Hematopoietic multipotent progenitor cell treated with erythropoietin and hydrocortisone succinate and interleukin-3 and kit ligand, for 4 days (in vitro differentiated cells): ENCODE measurements around the gene UNC13D.
A peak's percentile ranks its signal among the peaks of the same experiment; 100 is the strongest.
"Not testable (repeated sequence)": the region's sequence is repeated elsewhere in the genome, so short reads cannot be mapped to it uniquely, and the experiment has no call there.

Experiments used
- DNase-seq: peaks from one replicate; pipeline ENCODE4 v3.0.0-alpha.2; 2015

Gene UNC13D

DNA sequence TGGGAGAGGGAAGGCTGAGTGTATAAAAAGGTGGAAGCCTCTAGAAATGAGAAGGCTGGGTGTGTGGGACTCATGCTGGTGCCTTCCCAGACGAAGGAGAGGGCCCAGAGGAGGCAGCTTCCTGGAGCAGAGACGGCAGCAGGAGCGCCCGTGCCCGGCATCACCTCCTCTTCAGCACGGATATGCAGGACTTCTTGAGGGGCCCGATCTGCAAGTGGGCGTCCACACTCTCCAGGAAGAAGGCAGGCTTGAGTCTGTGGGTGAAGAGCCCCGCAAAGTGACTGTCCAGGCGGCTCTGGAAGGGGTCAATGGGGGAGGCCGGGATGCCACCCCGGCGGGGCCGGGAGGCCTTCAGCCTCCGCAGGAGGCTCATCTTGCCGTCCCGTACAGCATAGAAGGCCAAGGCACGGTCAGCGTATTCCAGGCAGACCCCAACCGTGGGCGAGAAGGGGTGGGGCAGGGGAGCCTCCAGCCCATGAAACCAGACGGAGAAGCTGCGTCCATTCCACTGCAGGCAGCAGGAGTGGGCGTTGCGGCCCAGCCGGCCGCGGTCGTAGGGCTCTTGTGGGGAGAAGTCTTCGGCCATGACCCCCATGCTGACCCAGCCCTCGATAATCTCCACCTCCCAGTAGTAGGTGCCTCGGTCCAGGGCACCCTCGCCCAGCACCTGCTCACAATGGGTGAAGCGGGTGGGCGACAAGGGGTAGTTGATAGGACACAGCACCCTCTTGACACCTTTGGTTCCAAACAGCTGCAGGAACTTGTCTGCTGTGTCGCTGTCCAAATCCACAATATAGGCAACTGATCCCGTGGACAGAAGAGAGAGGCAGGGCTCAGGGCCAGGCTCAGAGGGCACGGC lies 30.3 kb upstream of the UNC13D start:
- no peak for DNase-seq

DNA sequence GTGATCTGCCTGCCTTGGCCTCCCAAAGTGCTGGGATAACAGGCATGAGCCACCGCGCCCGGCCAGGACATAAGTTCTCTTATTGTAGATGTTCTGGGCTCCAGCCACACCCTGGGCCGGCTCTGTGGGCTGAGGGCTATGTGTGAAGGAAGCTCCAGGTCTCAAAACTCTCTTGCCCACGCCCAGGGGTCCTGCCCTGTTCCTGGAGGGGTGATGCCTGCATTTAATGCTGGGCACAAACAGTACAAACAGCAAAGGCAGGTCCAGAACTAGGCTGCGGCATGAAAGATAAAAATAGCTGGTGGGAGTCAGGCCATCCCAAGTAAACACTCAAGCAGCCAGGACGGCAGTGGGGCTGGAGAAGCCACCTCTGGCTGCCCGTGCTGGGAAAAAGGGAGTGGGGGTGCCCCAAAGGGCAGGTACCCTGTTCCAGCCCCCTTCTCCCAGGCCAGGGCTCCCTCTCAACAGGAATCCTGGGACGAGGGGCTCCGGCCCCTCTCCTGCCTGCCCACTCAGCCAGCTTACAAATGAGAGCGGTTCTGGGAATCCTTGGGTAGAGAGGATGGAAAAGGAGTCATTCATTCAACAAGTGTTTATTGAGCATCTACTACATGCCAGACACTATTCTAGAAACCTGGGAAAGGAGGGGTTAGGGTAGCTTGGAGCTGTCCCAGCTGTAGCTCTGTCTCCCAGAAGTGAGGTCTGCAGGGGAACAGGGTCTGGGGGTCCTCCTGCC lies 29.6 kb upstream of the UNC13D start:
- no peak for DNase-seq

DNA sequence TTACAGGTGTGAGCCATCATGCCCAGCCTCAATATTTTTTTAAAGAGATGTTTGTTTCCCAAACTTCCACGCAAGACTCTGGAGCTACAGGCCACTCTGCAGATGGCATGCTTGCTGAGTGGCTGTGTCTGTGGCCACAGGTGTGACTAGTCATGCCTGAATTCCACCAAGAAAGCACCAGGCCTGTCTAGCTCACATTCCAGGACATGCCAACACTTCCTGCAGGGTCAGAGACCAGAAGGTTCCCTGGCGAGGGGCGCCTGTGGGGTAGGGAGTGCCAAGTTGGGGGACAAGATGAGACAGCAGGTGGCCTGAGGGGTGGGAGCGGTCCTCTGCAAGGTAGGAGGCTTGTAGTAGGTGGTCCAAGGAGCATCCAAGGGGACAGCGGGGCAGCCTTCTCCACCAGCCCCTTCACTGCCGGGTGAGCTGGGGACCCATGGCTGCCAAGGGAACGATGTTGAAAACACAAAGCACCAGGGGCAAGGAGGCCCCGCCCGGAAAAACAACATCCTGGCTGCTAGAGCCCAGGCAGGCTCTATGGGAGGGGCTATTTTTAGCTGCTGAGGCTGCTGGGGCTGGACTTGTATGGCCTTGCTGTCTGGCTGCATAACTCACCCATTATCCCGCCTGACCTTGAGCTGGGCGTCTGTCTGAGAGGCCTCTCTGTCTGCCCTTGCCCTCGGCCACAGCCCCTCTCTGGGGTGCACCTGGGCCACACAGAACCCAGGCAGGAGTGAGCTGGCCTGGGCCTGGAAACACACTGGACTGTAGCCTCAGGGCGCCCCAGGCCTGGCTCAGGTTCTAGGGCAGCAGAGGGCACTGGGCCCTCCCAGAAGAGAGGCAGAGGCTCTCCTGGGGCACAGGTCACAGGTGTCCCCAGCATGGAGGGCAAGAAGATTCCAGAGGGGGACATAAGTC lies 28.5 kb upstream of the UNC13D start:
- peak; percentile 77 for DNase-seq

DNA sequence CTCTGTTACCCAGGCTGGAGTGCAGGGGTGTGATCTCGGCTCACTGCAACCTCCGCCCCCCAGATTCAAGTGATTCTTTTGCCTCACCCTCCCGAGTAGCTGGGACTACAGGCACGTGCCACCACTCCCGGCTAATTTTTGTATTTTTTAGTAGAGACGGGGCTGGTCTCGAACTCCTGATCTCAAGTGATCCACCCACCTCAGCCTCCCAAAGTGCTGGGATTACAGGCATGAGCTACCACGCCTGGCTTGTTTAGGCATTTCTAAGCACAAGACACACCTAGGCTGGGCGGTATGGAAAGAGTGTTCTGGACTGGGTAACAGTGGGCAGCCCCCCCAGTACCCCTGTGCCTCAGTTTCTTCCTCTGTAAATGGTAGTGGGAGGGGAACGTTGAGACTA lies 26.0 kb upstream of the UNC13D start:
- not testable (repeated sequence) for DNase-seq

DNA sequence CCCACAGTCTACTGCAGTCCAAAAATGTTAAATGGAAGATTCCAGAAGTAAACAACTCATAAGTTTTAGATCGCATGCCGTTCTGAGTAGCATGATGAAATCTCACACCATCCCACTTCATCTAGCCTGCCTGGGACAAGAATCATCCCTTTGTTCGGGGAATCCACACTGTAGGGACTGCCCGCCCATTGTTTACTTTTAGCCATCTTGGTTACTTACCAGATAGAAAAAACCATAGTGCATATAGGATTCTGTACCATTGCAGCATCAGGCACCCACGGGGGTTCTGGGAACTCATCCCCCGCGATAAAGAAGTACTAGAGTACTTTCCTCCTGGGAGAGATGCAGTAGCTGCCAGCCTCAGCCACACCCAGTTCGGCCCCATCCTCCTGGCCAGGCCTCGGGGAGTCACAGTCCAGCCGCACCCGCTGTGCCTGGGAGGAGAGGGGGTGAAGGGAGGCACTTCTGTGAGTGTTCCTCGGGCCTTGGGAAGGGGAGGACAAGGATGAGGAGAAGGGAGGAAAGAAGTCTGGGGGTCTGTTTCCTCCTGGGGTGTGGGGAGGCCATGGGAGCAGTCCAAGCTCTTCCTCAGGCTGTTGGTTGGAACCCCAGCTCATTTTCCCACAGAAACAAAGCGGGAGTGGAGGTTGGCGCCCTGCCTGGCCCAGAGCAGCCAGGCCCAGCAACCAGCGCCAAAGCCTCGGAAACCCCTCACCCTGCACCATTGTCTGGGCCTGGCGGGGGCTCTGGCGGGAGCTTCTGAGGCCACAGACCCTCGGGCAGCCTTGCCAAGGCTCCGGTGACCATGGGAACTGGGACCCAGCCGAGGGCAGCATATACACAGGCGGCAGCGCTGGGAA lies 25.3 kb upstream of the UNC13D start:
- DNase-seq = no peak

DNA sequence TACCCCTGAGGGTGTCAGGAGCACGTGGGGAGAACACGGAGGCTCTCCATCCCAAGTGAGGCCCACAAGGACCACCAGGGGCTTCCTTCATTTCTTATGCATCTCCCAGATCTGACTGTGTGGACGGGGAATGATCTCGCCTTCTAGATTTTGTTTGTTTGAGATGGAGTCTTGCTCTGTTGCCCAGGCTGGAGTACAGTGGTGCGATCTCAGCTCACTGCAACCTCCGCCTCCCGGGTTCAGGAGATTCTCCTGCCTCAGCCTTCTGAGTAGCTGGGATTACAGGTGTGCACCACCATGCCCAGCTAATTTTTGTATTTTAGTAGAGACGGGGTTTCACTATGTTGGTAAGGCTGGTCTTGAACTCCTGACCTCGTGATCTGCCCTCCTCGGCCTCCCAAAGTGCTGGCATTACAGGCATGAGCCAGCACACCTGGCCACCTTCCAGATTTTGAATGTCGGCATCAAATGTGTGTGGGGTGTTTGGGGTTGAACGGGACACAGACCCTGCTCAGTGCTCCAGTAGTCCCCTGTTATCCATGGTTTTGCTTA lies 24.6 kb upstream of the UNC13D start:
- DNase-seq = not testable (repeated sequence)

DNA sequence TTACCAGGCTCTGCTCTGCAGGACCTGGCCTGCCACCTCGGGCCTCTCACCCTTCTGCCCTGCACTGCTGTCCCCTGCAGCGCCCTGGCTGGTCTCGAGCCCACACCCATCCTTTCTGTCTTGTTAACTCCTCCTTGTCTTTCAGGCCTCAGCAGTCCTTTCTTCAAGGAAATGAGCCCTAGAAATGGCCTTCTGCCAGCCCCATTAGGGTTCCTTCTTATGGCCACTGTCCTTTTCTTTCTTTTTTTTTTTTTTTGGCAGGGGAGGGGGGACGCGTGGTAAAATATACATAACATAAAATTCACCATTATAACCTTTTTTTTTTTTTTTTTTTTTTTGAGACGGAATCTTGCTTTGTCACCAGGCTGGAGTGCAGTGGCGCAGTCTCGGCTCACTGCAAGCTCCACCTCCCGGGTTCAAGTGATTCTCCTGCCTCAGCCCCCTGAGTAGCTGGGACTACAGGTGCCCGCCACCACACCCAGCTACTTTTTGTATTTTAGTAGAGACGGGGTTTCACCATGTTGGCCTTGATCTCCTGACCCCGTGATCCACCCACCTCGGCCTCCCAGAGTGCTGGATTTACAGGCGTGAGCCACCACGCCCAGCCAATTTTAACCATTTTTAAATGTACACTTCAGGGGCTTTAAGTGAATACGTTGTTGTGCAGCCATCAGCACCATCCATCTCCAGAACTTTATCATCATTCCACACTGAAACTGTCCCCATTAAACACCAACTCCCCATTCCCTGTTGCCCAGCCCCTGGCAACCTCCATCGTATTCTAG lies 21.4 kb upstream of the UNC13D start:
- DNase-seq = not testable (repeated sequence)

DNA sequence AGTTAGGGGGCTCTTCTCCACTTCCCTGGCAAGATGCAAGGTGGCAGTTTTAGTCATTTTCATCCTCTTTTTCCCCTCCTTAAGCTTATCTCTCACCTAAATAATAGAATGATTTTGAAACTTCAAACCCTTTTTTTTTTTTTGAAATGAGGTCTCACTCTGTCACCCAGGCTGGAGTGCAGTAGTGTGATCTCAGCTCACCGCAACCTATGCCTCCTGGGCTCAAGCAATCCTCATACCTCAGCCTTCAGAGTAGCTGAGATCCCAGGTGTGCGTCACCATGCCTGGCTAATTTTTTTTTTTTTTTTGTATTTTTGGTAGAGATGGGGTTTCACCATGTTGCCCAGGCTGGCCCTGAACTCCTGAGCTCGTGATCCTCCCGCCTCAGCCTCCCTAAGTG lies 20.7 kb upstream of the UNC13D start:
- not testable (repeated sequence) for DNase-seq

DNA sequence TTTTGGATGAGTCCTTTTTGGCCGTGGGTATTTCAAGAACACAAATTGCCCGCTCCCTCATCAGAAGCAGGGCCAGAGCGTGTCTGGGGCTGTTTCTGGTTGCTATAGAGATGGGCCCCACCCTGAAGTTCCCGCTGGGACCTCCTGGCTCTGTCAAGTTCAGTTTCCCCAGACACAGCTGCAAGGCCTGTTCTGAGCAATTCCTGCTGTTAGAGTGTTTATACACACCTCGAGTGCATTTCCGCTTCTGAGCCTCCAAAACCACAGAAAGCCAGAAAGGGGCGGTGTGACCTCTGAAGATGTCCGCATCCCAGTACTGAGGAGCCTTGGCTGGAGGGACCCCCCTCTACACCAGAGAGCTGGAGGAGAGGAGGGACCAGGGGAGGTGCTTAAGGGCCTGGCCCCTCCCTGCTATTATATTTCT lies 20.3 kb upstream of the UNC13D start:
- DNase-seq = peak; percentile 81

DNA sequence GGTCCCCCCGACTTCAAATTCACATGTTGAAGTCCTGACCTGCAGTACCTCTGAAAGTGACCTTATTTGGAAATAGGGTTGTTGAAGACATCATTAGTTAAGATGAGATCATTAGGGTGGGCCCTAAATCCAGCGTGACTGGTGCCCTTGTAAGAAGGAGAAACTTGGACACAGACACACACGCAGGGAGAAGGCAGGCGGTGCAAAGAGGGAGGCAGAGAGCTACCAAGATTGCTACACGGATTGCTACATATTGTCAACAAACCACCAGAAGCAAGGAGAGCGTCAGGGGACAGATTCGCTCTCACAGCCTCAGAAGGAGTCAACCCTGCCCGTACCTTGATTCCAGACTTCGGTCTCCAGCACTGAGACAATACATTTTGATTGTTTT lies 17.7 kb upstream of the UNC13D start:
- no peak for DNase-seq

DNA sequence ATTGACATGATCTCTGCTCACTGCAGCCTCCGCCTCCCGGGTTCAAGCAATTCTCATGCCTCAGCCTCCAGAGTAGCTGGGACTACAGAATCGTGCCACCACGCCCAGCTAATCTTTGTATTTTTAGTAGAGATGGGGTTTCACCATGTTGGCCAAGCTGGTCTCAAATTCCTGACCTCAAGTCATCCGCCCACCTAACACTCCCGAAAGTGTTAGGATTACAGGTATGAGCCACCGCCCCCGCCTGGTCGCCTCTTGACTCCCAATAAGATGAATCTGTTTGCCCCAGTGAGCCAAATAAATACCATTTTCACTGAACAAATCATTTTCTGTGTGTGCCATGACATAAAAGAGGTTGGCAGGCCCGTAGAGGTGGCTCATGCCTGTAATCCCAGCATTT lies 15.2 kb upstream of the UNC13D start:
- not testable (repeated sequence) for DNase-seq

DNA sequence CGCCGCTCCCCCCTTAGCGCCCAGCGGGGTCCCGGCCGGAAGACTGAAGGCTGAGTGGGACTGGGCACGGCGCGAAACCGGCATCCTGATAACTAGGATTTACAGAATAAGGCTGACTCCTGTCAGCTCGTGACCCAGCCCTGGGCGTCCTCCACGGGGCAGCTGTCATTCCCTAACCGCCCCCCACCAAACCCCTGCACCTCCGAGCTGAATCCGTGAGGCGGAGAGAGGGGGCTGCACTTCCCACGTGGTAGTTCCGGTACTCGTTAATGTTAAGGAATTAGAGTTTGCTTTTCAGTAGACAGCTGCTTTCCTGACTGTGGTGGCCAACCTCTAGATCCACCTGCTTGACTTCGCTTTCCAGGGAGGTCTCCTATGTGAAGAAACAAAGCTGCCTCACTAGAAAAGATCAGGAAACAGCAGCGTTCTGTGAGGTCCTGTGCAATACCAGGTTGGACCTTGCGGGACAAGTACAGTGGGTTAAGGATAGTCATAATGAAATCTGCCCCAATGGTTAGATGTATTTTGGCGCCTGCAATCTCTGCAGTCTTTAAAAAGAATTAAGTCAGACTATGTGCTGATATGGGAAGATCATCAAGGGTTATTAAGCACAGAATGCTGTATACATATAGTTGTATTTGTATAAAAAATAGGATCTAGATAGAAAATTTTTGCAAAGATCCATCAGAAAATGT lies 12.0 kb upstream of the UNC13D start:
- DNase-seq = peak; percentile 55

DNA sequence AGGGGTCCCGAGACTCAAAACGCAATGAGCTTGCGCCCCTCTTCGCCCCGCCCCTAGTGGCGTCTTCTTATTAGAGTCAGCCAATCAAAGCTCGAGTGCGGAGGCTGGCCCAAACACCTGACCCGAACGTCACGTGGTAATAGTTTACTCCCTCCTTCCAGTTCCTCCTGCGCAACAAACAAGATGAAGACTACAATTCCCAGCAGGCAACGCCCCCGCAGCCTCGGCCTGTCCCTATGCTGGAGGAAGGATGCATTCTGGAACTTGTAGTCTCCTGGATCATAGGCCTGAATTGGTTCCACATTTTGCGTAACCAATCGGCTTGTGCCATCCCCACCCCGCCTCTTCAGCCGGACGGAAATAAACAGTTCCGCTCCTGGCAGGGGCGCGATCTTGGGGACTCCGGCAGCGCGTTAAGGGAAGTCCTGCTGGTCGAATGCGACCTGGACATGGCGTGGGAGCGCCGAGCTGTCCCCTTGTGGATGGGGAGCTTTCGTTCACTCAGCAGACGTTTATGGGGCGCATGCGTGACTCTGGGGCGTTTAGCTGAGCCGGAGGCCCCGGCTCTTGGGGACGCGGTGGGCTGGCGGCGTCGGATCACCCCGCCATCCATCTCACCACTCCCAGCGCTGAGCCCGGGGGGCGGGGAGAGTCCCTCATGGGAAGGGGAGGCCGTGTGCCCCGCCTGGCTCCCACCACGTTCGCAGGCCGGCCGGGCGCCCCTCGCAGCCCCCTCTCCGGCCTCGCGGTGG lies 11.3 kb upstream of the UNC13D start, which contains the start of gene WBP2:
Gene WBP2 (minus strand): TSS at position 26 of the 752 bp plus-strand sequence. CDS start 38 bp downstream, outside the sequence.
- peak; percentile 100 for DNase-seq

DNA sequence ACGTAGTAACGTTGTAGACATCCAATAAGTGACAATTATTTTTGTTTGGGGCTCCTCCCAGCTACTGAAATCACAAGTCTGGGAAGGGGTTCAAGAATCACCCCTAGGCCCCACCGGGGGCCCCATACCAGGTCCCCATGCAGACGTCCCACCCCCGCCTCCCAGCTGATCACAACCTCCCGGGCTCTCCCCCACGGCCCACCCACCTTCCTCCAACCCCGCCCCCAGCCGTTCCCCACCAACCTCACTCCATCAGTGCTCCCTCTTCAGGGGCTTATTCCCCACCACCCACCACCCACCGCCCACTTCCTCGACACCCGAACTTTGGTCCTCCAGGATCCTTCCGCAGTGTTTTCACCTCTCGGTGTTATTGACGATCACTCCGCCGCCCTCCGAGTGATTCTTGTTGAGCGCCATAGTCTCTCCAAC lies 10.7 kb upstream of the UNC13D start:
- DNase-seq = no peak

DNA sequence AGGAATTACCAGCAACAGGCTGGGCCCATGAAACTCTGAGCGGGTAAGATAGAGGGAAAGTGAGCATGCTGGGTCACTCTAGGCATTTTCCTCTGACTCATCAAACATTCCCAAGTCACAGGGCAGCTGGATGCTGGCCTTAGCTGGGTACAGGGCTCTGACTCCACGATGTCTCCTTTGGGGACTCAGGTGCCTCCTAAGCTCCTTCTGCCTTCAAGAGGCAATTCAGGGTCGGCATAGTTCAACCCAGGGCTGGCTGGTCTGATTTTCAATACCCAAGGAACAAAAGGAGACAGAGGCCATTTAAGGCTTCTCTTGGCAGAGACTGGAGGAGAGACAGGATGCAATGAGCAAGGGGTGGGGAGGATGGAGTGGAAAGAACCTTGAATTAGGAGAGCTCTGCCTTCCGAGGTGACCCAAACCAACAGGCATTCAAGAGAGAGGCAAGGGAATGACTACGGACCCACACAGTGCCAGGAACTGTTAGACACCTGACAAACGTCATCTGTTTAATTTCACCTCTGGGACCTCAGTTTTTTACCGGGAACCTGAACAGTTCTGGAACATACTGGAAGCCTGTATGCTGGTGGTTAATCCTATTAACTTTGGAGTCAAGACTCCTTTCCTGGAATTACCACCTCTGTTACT lies 10.0 kb upstream of the UNC13D start:
- DNase-seq = no peak

DNA sequence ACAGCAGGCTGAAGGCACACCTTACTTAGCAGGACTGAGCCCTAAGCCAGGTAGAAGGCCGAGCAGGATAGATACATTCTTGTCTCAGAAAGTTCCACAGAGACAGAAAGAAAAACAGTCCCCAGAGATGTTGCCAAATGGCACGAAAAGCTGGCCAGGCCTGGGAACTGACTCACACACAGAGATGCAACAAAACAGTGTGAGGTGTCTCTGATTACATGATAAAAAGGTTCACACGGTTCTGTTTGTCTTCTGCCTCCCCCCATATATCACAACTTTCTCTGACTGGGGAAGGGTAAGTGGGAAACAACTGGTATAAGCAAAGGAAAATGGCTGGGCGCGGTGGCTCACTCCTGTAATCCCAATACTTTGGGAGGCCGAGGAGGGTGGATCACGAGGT lies 9.2 kb upstream of the UNC13D start:
- no peak for DNase-seq

DNA sequence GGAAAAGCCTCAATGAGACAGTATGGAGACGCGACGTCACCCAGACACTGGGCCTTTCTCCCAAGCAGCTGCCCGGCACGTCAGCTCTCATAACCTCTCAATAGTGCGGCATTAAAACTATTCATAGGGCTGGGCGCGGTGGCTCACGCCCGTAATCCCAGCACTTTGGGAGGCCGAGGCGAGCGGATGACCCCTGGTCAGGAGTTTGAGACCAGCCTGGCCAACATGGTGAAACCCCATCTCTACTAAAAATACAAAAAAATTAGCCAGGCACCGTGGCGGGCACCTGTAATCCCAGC lies 7.4 kb upstream of the UNC13D start:
- DNase-seq = not testable (repeated sequence)

DNA sequence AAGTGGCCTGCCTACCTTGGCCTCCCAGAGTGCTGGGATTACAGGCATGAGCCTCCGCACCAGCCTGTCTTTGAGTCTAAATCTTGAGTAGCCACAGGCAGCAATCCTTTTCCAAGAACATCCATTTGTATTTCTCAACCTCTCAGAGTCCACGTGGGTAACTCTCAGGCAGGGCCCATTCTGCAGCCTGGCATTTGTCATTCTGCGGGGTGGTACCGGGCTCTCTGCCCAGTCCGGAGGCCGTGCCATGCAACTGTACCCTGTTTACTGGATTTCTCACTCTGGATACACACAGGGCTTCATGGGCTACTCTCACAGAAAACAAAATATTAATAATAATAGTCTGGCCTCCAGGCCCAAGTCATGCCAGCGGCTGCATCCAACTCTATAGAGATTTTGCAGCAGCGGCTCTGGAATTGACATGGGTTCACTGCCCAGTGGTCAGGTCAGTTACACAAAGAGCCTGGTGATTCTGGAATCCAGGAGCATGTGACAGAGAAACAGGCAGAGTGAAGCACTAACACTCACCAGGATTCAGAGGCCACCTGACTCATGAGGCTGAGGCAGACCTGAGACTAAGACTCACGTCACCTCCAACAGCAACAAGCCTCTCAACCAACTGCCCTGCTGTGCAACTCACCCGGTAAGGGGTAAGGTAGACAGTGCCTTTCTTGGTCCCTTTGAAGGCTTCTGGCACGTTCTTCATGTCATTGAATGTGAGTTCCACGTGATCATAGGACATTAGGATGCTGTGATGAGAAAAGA lies 6.9 kb upstream of the UNC13D start:
- no peak for DNase-seq
